Natural killer cell (primary cell): ENCODE results near the gene CAND1. TPM values are rescaled to one million over a fixed set of nuclear protein-coding genes. Genes with fewer than 3 reads are reported as not detected.

Experiments used
- ATAC-seq, 3 donors: fragments of 150-1000 bp in 2 of 3; fragments of 200-7000 bp in 1 of 3; cut with Tn5 transposase; 1 replicate in 1 of 3; 2 replicates in 2 of 3; pipeline ENCODE4 v1.10.0; 2021; ENCODE audit warnings: mild to moderate bottlenecking in 2 of 3, moderate library complexity in 2 of 3
- DNase-seq, 2 donors: peaks; one replicate each; pipeline versions ENCODE4 v3.0.0 to v3.0.0-alpha.2; 2013 to 2021; ENCODE audit warnings: mixed read lengths in 1 of 2
- H3K27ac ChIP-seq: one replicate; pipeline ENCODE4 v1.5.1; 2013; ENCODE audit warnings: mild to moderate bottlenecking, low read length
- H3K27me3 ChIP-seq: one replicate; pipeline ENCODE4 v1.6.1; 2013; ENCODE audit warnings: low read length; ENCODE audit not compliant: control insufficient read depth, insufficient read depth
- H3K36me3 ChIP-seq: one replicate; pipeline ENCODE4 v1.6.1; 2013; ENCODE audit warnings: low read length; ENCODE audit not compliant: control insufficient read depth, insufficient read depth
- H3K4me1 ChIP-seq: one replicate; pipeline ENCODE4 v1.6.1; 2013; ENCODE audit warnings: low read length; ENCODE audit not compliant: control insufficient read depth, insufficient read depth
- H3K4me3 ChIP-seq: one replicate; pipeline ENCODE4 v1.5.1; 2013; ENCODE audit warnings: low read length
- H3K9me3 ChIP-seq: one replicate; pipeline ENCODE4 v1.6.1; 2013; ENCODE audit warnings: low read length; ENCODE audit not compliant: control insufficient read depth, insufficient read depth
- H3K27ac Mint-ChIP-seq, 2 donors: one replicate each; pipeline ENCODE4 v1.8.0; 2022; ENCODE audit warnings: mild to moderate bottlenecking in 2 of 2, mixed read lengths in 2 of 2, moderate library complexity in 1 of 2
- H3K27me3 Mint-ChIP-seq, 2 donors: one replicate each; pipeline ENCODE4 v1.8.0; 2022; ENCODE audit warnings: low read depth in 2 of 2, mixed read lengths in 2 of 2
- H3K36me3 Mint-ChIP-seq: one replicate; pipeline ENCODE4 v1.8.0; 2022; ENCODE audit warnings: mixed read lengths
- H3K4me1 Mint-ChIP-seq, 2 donors: one replicate each; pipeline ENCODE4 v1.8.0; 2022; ENCODE audit warnings: mixed read lengths in 2 of 2
- H3K4me3 Mint-ChIP-seq: one replicate; pipeline ENCODE4 v1.8.0; 2022; ENCODE audit warnings: mild to moderate bottlenecking, moderate library complexity, mixed read lengths
- H3K9me3 Mint-ChIP-seq, 2 donors: one replicate each; pipeline ENCODE4 v1.8.0; 2022; ENCODE audit warnings: mixed read lengths in 2 of 2
- WGBS: methylation state at CpG from one replicate; pipeline ENCODE4 v1.1.7; 2013; ENCODE audit warnings: missing lambda C conversion rate; ENCODE audit not compliant: insufficient coverage; 5-methylcytosine and 5-hydroxymethylcytosine counted together
- intact Hi-C: fragments of 100-400 bp; cut with micrococcal nuclease; formaldehyde crosslinking; loops from one replicate; pipeline ENCODE4 v1.14.2; 2022
- total RNA-seq, 4 donors: library from RNA; stranded (reverse); fragments of 120-200 nt in 1 of 4; gene quantifications; one replicate each; pipeline versions ENCODE4 v1.2.3 to v1.2.4, GENCODE V29; 2013 to 2022
- TF ChIP-seq, protein P1 (sequence below): fragments of 200-600 bp; IDR thresholded peaks from one replicate; pipeline ENCODE4 v1.8.0; 2022; ENCODE audit warnings: antibody characterized with exemption

Gene CAND1
- total RNA-seq, 3 donors from 2014 or later (not counting 1 experiment from before 2014, with no cell fraction given): 103 to 118 (median 104) TPM

DNA sequence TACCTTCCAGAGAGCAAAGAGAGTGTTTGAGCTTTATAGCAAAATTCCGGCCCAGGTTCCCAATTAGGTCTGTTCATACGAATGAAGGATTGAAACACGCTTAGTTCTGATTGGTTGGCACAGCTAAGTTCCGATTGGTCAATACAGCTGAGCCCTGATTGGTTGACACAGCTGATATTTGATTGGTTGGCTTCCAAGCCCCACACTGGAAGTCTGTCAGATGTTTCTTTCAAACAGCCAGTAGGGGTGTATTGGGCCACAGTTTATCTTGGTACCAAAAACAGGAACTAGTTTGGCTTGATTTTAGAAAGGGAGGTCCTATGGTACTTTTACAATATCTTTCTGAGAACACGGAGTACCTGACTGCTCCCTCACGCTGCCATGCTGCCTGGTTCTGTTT is 93.4 kb downstream of the CAND1 start:
- no peaks in the 10 kb centered on the region for H3K9me3 Mint-ChIP-seq
- WGBS: 66% methylated on average over 6 of the region's 6 CpGs
- intact Hi-C loops: no loop called here
- no peaks in the 10 kb centered on the region for H3K4me1 ChIP-seq
- H3K27ac ChIP-seq: no peak overlapping the region
- no peaks in the 10 kb centered on the region for H3K9me3 ChIP-seq
- no peak overlapping the region for H3K27ac Mint-ChIP-seq
- TF ChIP-seq, protein P1, sequence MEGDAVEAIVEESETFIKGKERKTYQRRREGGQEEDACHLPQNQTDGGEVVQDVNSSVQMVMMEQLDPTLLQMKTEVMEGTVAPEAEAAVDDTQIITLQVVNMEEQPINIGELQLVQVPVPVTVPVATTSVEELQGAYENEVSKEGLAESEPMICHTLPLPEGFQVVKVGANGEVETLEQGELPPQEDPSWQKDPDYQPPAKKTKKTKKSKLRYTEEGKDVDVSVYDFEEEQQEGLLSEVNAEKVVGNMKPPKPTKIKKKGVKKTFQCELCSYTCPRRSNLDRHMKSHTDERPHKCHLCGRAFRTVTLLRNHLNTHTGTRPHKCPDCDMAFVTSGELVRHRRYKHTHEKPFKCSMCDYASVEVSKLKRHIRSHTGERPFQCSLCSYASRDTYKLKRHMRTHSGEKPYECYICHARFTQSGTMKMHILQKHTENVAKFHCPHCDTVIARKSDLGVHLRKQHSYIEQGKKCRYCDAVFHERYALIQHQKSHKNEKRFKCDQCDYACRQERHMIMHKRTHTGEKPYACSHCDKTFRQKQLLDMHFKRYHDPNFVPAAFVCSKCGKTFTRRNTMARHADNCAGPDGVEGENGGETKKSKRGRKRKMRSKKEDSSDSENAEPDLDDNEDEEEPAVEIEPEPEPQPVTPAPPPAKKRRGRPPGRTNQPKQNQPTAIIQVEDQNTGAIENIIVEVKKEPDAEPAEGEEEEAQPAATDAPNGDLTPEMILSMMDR: no peak
- H3K4me1 Mint-ChIP-seq: no peaks in the 10 kb centered on the region
- no peaks in the 10 kb centered on the region for H3K36me3 Mint-ChIP-seq
- H3K27me3 ChIP-seq: no peaks in the 10 kb centered on the region
- H3K27me3 Mint-ChIP-seq: no peaks in the 10 kb centered on the region
- no peak overlapping the region for H3K4me3 Mint-ChIP-seq
- no peak for ATAC-seq
- DNase-seq: no peak
- H3K4me3 ChIP-seq: no peak overlapping the region
- H3K36me3 ChIP-seq: no peaks in the 10 kb centered on the region

DNA sequence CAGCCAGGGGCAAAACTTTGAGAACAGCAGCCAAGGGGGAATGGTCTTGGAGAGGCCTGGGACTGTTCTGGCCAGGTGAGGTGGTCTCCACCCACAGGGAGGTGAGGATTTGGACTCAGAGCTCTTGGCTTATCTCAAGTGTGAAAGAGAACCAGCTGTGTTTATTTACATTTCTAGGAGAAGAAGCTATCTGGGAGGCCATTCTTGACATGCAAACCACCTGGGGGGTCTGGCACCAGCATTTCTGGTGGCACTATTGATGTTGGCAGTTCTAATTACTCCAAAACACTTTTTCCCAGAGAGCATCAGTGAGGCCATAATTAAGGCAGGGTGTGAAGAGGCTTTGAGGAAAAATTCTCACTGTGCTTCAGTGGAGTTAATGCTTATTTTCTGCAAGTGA is 95.1 kb downstream of the CAND1 start:
- H3K27me3 Mint-ChIP-seq: no peaks in the 10 kb centered on the region
- Histone ChIP-seq H3K9me3 (no peaks in the 10 kb centered on the region), H3K4me1 (no peaks in the 10 kb centered on the region), H3K27ac (no peak overlapping the region), H3K36me3 (no peaks in the 10 kb centered on the region), H3K4me3 (no peak overlapping the region), H3K27me3 (no peaks in the 10 kb centered on the region)
- no peak for ATAC-seq
- no peaks in the 10 kb centered on the region for H3K9me3 Mint-ChIP-seq
- H3K27ac Mint-ChIP-seq: no peak overlapping the region
- intact Hi-C loops: no loop called here
- no peak overlapping the region for H3K4me3 Mint-ChIP-seq
- H3K4me1 Mint-ChIP-seq: no peaks in the 10 kb centered on the region
- TF ChIP-seq, protein P1: no peak
- H3K36me3 Mint-ChIP-seq: no peaks in the 10 kb centered on the region
- DNase-seq: no peak

DNA sequence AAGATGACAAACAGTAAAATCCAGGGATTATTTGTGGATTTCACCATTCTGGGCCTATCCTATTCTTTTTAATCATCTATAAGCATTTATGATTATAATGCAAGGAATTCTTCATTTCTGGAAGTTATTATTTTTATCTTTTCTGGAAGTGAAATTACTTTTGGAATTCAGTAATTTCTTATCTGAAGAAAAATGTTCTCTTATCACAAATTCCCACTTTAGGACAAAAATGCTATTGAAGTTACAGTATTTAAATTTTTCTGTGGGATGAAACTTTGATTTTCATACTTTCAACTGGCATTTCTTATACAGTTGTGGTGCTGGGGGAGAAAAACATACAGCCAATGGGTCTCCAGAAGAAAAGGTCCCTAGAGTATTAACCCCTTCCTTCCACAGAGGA is 96.0 kb downstream of the CAND1 start:
- Histone ChIP-seq H3K9me3 (no peaks in the 10 kb centered on the region), H3K4me3 (no peak overlapping the region), H3K36me3 (no peaks in the 10 kb centered on the region), H3K27me3 (no peaks in the 10 kb centered on the region), H3K4me1 (no peaks in the 10 kb centered on the region), H3K27ac (no peak overlapping the region)
- no peak overlapping the region for H3K4me3 Mint-ChIP-seq
- intact Hi-C loops: no loop called here
- no peaks in the 10 kb centered on the region for H3K36me3 Mint-ChIP-seq
- TF ChIP-seq, protein P1: no peak
- no peak for DNase-seq
- no peak for ATAC-seq
- H3K27ac Mint-ChIP-seq: no peak overlapping the region
- no peaks in the 10 kb centered on the region for H3K4me1 Mint-ChIP-seq
- H3K27me3 Mint-ChIP-seq: no peaks in the 10 kb centered on the region
- H3K9me3 Mint-ChIP-seq: no peaks in the 10 kb centered on the region

DNA sequence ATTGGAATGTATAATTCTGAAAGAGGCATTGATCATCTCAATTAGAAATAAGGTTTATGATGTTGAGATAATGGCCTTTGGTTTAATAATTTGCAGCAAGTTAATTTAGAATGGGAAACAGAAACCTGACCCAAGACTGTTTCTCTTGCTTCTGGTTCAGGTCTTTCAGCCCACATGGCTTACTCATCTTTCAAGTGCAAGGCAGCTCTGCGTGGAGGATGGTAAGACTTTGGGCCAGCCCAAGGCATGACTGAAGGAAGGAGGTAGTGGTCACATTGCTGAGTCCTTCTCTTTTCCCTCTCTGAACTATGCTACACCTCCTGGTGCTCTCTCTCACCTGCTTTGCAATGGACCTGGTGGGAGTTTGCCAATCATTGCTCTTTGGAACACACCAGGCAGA is 98.7 kb downstream of the CAND1 start:
- Histone ChIP-seq H3K27me3 (no peaks in the 10 kb centered on the region), H3K36me3 (no peaks in the 10 kb centered on the region), H3K4me3 (no peak overlapping the region), H3K4me1 (no peaks in the 10 kb centered on the region), H3K9me3 (no peaks in the 10 kb centered on the region), H3K27ac (no peak overlapping the region)
- 83% methylated on average over 1 of the region's 1 CpG for WGBS
- H3K27me3 Mint-ChIP-seq: no peaks in the 10 kb centered on the region
- no peak overlapping the region for H3K27ac Mint-ChIP-seq
- ATAC-seq (no peak), DNase-seq (no peak)
- TF ChIP-seq, protein P1: no peak
- peaks cover 7% of the 10 kb centered on the region for H3K36me3 Mint-ChIP-seq
- intact Hi-C loops: no loop called here
- H3K9me3 Mint-ChIP-seq: peaks cover 2 to 3% of the 10 kb centered on the region in 2 donors
- no peak overlapping the region for H3K4me3 Mint-ChIP-seq
- no peaks in the 10 kb centered on the region for H3K4me1 Mint-ChIP-seq
